NCI-H748 (cell line): ENCODE results near the gene SLC12A3.

Experiments
- DNase-seq: peaks from one replicate; lab custom pipeline; 2025; ENCODE audit not compliant: unreplicated experiment; lab: John Stamatoyannopoulos, UW

SLC12A3 gene

DNA sequence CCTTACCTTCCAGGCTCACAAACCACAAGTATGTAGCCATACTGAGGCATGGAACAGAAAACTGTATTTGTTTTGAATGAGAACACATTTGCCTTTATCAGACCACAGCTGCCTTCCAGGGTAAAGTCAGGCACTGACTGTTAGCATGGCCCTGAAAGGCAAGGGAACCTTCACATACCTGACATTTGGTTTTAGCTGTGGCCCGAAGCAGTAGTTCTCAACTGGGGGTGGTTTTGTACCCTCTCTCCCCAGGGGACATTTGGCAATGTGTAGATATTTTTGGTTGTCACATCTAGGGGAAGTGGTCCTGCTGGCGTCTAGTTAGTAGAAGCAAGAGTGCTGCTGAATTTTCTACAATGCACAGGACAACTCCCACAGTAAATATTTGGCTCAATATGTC lies 76.1 kb downstream of the SLC12A3 start:
- DNase-seq = no peak

DNA sequence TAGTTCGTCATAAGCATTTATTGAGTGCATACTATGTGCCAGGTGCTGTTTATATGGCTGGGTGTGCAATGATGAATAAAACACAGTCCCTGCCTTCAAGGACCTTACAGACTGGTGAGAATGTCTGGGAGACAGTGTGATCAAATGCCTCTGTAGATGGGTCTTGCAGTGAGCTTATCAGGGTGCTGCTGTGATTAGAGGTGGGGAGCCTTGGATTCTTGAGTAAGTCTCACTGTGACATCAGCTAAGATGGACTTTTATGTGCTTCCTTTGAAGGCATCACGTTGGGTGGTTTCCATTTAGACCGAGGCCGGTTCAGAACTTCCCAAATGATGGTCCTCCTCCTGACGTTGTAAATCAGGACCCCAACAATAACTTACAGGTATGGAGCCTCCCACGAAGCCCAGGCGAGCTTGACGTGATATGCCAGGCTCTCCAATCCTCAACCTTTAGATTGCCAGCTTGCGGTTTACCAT lies 76.9 kb downstream of the SLC12A3 start:
- DNase-seq = no peak

GRCh38 chr16:56943761-56944375 lies 78.9 kb downstream of the SLC12A3 start:
- no peak for DNase-seq

- no peak for DNase-seq
Observed at GRCh38 chr16:56944954-56945839, 80.2 kb downstream of the SLC12A3 start.

DNA sequence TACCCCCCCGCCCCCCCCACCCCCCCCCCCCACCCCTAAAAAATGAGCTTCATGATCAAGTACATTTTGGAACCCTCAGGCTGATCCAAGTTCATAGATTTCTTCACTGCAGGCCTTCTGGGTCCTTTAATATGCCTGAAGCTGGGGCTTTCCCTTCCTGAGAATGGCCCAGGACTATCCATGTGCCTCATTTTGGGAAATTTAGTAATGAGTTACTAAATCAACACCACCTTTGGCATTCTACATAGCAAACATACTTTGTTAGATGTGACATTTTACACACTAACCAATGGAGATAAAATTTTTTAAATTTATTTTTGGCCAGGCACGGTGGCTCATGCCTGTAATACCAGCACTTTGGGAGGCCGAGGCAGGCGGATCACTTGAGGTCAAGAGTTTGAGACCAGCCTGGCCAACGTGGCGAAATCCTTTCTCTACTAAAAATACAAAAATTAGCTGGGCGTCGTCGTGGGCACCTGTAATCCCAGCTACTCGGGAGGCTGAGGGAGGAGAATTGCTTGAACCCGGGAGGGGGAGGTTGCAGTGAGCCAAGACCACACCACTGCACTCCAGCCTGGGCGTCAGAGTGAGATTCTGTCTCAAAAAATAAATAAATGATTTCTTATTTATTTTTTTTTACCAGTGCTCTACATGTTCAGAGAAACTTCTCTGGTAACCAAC lies 81.0 kb downstream of the SLC12A3 start:
- DNase-seq = no peak

GRCh38 chr16:56946767-56947603 lies 82.0 kb downstream of the SLC12A3 start:
- no peak for DNase-seq

DNA sequence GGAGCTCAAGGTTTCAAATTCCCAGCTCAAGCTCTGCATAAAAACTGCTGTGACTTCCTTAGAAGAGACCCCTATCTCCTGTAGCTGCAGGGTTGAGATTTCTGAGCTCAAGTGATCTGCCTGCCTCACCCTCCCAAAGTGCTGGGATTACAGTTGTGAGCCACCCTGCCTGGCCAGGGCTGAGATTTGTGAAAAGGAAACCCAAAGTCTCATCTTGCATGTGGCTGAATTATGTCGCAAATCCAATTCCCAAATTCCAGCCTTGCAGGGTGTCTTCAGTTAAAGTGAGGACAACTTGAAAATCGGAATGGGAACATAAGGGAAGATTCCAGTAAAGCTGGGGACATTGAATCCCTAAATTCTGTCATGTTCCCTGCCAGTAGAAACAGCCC lies 82.6 kb downstream of the SLC12A3 start:
- DNase-seq = no peak

GRCh38 chr16:56948234-56948633 lies 83.2 kb downstream of the SLC12A3 start:
- DNase-seq = no peak

GRCh38 chr16:56950051-56950450 lies 85.0 kb downstream of the SLC12A3 start:
- no peak for DNase-seq

DNA sequence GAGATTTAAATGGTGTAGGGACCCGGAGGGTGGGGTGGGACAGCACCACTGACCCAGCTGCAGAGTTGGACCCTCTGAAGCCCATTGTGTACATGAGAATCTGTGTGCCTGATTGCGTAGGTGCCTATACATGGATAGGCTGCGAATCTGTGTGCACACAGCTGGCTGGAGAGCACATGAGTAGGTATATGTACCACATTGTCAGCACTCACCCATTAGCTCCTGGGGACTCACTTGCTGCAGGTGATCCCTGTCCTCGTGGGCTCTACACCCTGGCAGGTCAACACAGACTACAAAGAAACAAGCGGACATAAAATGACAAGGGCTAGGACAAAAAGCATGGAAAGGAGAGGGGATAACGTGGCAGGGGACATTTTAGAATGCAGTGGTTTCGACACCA lies 85.4 kb downstream of the SLC12A3 start:
- DNase-seq = no peak

DNA sequence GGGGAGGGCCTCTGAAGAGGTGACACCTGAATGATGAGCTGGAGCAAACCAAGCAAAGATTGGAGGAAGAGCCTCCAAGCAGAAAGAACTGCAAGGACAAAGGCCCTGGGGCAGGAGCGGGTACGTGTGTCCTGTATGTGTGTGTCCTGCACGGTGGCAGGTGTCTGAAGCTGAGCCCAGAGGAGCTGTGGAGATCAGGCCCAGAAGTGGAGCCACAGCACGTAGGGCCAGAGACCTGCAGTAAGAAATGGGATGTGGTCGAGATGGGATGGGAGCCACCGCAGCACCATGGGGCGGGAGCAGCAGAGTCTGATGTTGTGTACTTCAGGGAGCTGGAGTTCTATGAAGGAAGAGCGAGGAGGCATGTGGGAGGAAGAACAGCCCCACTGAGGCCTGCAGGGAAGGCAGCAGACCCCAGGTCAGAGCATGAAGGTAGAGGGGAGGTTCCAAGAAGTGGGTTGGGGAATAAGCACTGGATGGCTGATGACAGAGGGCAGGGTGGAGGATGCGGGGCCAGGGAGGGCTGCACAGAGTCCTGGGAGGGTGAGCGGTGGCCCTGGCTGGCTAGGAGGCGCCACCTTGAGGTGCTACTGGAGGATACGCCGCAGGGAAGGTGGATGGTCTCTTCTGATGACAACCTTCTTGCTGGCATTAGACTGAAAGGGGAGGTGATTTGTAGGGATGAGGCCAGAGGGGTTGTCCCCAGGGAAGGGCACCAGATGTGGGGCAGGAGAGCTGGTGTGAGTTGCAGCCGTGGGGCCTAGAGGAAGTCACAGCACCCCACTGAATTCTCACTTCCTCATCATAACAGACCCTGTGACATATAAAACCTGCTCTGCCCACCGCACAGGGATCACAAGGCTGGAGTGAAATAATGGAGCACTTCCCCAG lies 86.1 kb downstream of the SLC12A3 start:
- DNase-seq = peak; percentile 19

DNA sequence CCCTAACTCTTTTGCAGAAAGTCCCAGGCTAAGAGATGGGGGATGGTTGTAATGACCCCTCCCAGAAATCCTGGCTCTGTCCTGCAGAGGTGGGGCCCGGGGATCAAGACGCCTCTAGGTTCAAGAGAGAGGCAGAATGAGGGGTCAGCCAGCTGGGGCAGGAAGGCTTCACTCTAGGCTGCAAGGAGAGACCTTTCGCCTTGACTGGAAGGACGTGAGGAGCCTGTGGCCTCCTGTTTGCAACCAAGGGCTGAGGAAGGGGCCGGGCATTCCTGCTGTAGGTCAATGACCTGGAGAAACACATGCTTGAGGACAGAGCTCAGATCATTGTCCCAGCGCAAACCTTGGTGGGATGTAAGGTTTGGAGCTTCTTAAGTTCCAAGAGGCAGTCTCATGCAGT lies 88.0 kb downstream of the SLC12A3 start:
- no peak for DNase-seq

DNA sequence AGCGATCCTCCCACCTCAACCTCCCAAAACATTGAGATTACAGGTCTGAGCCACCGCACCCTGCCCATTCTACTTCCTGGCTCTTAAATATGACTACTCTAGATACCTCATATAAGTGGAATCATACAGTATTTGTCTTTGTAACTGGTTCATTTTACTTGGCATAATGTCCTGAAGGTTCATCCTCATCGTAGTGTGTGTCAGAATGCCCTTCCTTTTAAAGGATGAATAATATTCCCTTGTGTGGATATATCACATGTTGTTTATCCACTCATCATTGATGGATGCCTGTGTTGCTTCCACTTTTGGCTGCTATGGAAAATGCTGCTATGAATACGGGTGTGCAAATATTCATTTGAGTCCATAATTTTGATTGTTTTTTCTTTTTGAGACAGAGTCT lies 91.1 kb downstream of the SLC12A3 start:
- DNase-seq = no peak

- DNase-seq = no peak
Observed at GRCh38 chr16:56956756-56957155, 91.7 kb downstream of the SLC12A3 start.

GRCh38 chr16:56960681-56961281 lies 95.8 kb downstream of the SLC12A3 start:
- DNase-seq = no peak

GRCh38 chr16:56961386-56961785 lies 96.4 kb downstream of the SLC12A3 start:
- DNase-seq = no peak

- no peak for DNase-seq
Observed at GRCh38 chr16:56961851-56962281, 96.9 kb downstream of the SLC12A3 start, which contains the start of gene CETP. Gene CETP (plus strand): TSS chr16:56961950. CDS start chr16:56961980, 30 bp downstream.

DNA sequence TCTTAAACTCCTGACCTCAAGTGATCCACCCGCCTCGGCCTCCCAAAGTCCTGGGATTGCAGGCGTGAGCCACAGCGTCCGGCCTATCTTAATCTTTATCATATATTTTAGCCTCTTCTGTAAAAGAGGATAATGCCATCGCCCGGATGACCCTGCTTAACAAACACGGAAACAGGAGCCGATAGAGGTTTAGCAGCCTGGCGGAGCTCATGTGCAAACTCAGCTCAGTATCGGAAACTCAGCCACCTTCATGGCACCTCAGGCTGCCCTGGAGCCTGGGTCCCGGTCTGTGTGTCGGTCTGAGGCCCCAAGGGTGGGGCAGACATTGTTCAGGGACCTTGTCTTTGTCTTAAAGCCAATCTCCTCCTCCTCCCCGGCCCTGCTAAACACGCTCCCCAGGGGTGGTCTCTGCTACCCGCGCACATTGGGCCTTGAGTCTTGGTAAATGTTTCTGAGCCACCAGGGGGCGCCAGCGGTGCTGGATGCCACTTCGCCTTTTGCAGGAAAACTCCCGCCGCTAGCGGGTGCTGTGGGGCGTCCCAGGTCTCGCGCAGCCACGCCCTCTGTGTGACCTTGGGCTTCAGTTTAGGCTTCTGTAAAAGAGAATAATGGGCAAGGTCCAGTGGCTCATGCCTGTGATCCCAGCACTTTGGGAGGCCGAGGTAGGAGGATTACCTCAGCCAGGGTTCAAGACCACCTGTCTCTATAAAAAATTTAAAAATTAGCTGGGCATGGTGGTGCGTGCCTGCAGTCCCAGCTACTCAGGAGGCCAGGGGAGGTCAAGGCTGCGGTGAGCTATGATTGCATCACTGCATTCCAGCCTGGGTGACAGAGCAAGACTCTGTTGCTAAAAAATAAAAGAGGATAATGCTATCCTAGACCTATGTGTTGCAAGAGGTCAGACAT lies 99.5 kb downstream of the SLC12A3 start:
- peak; percentile 19 for DNase-seq
